B cell (primary cell): Measurements from ENCODE around the gene HEPN1.

ENCODE experiments used
- CTCF ChIP-seq: fragments of 200-600 bp; IDR thresholded peaks from one replicate; pipeline ENCODE4 v1.8.0; 2022; ENCODE audit warnings: antibody characterized with exemption, mild to moderate bottlenecking
- EZH2 ChIP-seq: IDR thresholded peaks from 2 replicates; pipeline ENCODE4 v1.6.1; 2012; ENCODE audit warnings: borderline replicate concordance, low read depth, mild to moderate bottlenecking, moderate library complexity, low read length; ENCODE audit not compliant: insufficient read depth, poor library complexity, severe bottlenecking

- TF ChIP-seq CTCF (peak; percentile 81), EZH2 (no peak)
These were observed 42.9 kb upstream of the HEPN1 start for GRCh38 chr11:124875943-124876817.
